GM18520 (cell line): ENCODE results near the gene MID1.

Source experiments
- ATAC-seq: cut with Tn5 transposase; IDR thresholded peaks from one replicate; pipeline ENCODE4 v1.9.1; 2021; ENCODE audit not compliant: unreplicated experiment

MID1 gene

GRCh38 chrX:10578527-10578926, 41.9 kb downstream of the MID1 start:
- ATAC-seq, result no peak

GRCh38 chrX:10577853-10578252, 42.5 kb downstream of the MID1 start:
- ATAC-seq, result no peak

GRCh38 chrX:10576777-10577447, 43.5 kb downstream of the MID1 start:
- no peak for ATAC-seq

GRCh38 chrX:10576186-10576585, 44.2 kb downstream of the MID1 start:
- ATAC-seq, result no peak

GRCh38 chrX:10574663-10575062, 45.7 kb downstream of the MID1 start:
- ATAC-seq, result no peak

GRCh38 chrX:10571260-10571659, 49.1 kb downstream of the MID1 start:
- ATAC-seq, result no peak

GRCh38 chrX:10570601-10571000, 49.8 kb downstream of the MID1 start:
- ATAC-seq, result no peak

- no peak for ATAC-seq
Measured at GRCh38 chrX:10569946-10570345, 50.4 kb downstream of the MID1 start.

- ATAC-seq, result no peak
Measured at GRCh38 chrX:10568428-10568827, 52.0 kb downstream of the MID1 start.

GRCh38 chrX:10567136-10567535, 53.2 kb downstream of the MID1 start:
- ATAC-seq, result no peak

- no peak for ATAC-seq
Measured at GRCh38 chrX:10566716-10567097, 53.7 kb downstream of the MID1 start.

GRCh38 chrX:10564484-10564883, 55.9 kb downstream of the MID1 start:
- ATAC-seq, result no peak

GRCh38 chrX:10557166-10557565, 63.2 kb downstream of the MID1 start:
- ATAC-seq, result no peak

GRCh38 chrX:10556405-10556804, 64.0 kb downstream of the MID1 start:
- ATAC-seq, result no peak

- no peak for ATAC-seq
Measured at GRCh38 chrX:10555846-10556245, 64.5 kb downstream of the MID1 start.

GRCh38 chrX:10554612-10555270, 65.6 kb downstream of the MID1 start:
- ATAC-seq, result no peak

GRCh38 chrX:10549280-10549679, 71.1 kb downstream of the MID1 start:
- no peak for ATAC-seq

- no peak for ATAC-seq
Measured at GRCh38 chrX:10548688-10549087, 71.7 kb downstream of the MID1 start.

GRCh38 chrX:10545882-10546281, 74.5 kb downstream of the MID1 start:
- ATAC-seq, result no peak

GRCh38 chrX:10542586-10542985, 77.8 kb downstream of the MID1 start:
- ATAC-seq, result no peak

GRCh38 chrX:10538831-10539230, 81.6 kb downstream of the MID1 start:
- no peak for ATAC-seq

- no peak for ATAC-seq
Measured at GRCh38 chrX:10537308-10537707, 83.1 kb downstream of the MID1 start.

- no peak for ATAC-seq
Measured at GRCh38 chrX:10536744-10537143, 83.6 kb downstream of the MID1 start.
